GM10266 (cell line): Measurements from ENCODE around the gene C1orf21.

Experiments used
- DNase-seq: peaks from one replicate; pipeline ENCODE4 v3.0.0; 2012; ENCODE audit errors: extremely low spot score
- TF ChIP-seq, protein P1 (sequence below): IDR thresholded peaks from 2 replicates; pipeline ENCODE4 v1.5.1; 2012; ENCODE audit warnings: mild to moderate bottlenecking, low read depth; ENCODE audit not compliant: control insufficient read depth, insufficient read depth; ENCODE audit errors: missing control alignments

C1orf21 gene

DNA sequence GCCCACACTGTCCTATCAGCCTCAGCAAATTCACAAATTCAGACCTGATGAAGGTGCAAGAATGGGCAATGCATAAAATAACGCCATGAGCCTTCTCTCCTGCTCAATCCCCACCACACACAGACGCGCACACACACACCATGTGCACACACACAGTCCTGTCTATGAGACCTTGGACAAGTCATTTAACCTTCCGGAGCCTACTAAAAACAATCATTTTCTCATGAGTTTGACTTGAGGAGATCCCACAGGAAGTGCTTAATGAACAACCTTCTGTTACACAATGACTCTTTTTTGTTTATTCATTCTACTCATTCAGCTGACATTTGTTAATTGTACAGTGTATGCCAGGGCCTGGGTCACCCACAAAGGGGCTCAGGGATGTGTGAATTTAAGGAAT, 242.4 kb downstream of the C1orf21 start:
- TF ChIP-seq, protein P1, sequence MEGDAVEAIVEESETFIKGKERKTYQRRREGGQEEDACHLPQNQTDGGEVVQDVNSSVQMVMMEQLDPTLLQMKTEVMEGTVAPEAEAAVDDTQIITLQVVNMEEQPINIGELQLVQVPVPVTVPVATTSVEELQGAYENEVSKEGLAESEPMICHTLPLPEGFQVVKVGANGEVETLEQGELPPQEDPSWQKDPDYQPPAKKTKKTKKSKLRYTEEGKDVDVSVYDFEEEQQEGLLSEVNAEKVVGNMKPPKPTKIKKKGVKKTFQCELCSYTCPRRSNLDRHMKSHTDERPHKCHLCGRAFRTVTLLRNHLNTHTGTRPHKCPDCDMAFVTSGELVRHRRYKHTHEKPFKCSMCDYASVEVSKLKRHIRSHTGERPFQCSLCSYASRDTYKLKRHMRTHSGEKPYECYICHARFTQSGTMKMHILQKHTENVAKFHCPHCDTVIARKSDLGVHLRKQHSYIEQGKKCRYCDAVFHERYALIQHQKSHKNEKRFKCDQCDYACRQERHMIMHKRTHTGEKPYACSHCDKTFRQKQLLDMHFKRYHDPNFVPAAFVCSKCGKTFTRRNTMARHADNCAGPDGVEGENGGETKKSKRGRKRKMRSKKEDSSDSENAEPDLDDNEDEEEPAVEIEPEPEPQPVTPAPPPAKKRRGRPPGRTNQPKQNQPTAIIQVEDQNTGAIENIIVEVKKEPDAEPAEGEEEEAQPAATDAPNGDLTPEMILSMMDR: no peak
- no peak for DNase-seq

DNA sequence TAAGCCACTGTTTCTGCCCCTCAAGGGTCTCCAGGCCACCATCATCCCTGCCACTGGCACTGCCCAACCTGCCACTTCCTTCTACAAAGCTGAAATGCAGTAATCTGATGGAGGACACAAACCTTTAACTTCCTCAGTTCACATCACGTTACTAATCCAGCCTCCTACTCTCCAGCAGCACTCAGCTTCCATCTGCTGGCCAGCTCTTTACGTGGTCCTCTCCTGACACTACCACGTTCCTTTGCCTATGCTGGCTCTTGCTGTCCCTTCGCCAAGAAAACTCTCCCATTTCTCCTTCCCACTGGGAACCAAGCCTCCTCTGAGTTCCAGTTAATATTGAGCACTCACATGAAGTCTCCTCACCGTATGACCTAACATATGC, 243.8 kb downstream of the C1orf21 start:
- TF ChIP-seq, protein P1: no peak
- no peak for DNase-seq

DNA sequence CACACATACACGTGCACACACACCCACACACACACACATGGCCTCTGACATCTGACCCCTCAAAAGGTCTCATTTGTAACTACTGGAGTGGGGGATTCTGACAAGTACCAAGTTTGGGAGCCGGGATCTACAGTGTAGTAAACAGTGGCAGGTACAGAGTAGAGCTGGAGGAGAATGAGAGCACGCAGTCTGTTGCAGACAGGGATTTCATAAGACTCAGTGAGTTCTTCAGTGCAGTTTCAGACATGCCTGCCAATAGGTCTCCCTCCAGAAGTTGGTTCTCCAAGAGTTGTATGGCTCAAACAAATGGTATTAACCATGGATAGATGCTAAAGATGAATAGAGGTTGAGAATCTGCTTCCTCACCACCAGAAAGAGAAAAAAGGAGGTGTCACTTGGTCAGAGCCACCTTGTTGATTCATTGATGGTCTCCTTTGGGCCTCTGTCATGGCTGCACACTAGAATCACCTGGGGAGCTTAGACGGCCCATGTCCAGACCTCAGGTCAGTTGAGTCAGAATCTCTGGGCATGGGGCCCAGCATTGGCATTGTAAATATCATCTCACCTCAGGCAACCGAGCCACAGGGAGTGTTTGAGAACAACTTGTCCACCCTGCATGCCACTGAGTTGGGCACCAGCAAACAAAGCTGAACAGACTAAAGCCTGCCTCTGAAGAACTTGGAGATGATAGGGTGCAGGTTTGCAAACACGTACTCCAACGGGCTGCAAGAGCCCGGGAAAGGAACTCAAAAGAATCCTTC, 245.8 kb downstream of the C1orf21 start:
- TF ChIP-seq, protein P1: no peak
- DNase-seq: no peak

DNA sequence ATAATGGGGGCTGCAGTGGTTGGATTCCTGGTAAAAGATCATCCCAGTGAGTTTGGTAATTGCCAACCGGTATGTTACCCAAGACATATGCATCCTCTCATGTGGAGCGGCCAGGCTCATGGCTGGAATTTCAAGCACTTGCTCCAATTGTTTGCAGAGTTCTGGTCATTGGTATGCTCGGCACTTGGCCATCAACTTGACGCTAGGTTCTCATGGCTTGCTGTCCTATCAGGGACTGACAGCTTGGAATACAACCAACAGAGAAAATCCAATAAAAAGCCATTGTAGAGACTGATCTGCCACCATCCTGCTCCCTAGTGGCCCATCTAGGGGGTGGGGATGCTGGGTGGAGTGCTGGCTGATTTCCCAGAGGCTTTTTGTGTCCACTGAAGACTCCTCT, 247.0 kb downstream of the C1orf21 start:
- TF ChIP-seq, protein P1: no peak

DNA sequence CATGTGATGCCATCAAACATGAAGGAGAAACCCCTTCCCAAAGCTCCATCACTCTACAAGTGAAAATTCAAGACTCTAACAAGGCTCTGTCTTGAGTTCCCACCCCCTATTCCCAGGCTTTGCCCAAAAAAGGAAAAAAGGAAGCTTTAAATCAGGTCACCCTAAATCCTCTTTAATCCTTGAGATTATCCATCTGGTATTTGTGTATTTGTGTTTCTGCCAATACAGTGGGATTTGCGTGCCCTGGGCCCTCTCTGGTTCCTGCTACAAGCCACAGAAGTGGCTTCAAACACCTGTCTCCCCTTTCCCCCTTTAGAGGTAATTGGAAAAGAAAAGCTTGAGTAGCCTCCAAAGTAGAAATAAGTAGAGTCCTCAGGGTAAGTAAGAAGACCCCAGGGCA, 247.5 kb downstream of the C1orf21 start:
- no peak for DNase-seq
- TF ChIP-seq, protein P1: no peak

More for the DNA sequence above, 247.0 kb downstream of the C1orf21 start:
- no peak for DNase-seq

DNA sequence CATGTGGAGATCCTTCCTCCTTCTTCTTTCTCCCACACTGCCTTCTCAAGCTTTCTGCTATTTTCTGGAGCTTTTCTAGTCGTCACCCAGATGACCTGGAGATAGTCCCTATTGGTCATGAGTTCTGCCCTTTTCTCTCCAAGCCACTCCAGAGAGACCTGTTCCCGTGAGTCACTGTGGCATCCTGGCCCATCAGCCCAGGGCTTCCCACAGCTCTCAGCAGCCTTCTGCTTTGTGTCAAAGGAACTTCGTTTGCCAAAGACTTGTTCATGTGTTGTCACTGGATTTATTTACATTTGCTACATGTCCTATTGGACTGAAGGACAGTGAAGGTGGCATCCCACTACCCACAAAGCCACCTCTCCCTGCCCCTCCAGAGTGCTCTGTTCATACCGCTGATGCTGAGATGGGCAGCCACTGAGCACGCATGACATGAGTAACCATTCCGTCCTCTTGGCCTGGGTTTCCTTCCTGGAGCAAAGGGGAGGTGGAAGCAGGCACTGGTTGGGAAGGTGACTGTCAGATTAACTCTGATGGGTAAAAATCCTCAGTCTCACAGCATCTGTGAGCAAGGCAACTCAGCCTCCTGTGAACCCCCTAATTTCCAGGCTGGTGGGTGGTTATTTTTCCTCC, 248.6 kb downstream of the C1orf21 start:
- no peak for DNase-seq
- TF ChIP-seq, protein P1: no peak

DNA sequence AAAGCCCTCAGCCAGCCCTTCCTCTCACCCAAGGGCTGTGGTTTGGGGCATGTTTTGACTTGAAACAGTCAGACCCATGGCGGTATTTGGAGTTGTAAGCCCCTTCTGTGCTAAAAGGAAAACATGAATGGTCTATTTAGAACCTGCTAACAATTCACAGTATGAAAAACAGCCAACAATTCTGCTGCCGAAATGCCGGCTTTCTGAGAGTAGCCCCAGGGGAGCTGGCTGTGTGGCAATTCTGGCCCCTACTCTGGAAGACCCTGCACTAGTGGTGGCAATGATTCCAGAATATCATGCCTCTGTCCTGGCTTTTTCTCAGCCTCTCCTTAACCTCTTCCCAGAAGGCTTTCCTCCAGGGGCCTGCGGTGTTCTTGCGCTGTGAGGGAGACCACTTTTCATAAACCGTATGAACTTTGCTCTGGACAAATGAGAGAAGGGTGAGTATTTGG, 249.2 kb downstream of the C1orf21 start:
- TF ChIP-seq, protein P1: no peak

More for the DNA sequence above, 249.2 kb downstream of the C1orf21 start:
- no peak for DNase-seq
